NB4 (cell line): ENCODE measurements around the gene SMYD1.

Experiments
- MYC ChIP-seq: IDR thresholded peaks from 2 replicates; pipeline ENCODE4 v1.6.1; 2011; ENCODE audit warnings: low read depth, low read length
- POLR2A ChIP-seq: IDR thresholded peaks from 2 replicates; pipeline ENCODE4 v1.6.1; 2011; ENCODE audit warnings: mild to moderate bottlenecking; ENCODE audit not compliant: insufficient read length; ENCODE audit errors: extremely low read depth
- TF ChIP-seq, protein P1 (sequence below): IDR thresholded peaks from one replicate; pipeline ENCODE4 v1.5.1; 2012; ENCODE audit warnings: low read depth, low read length
- TF ChIP-seq, protein P2 (sequence below): IDR thresholded peaks from 2 replicates; pipeline ENCODE4 v1.6.1; 2011; ENCODE audit warnings: low read depth, low read length

DNA sequence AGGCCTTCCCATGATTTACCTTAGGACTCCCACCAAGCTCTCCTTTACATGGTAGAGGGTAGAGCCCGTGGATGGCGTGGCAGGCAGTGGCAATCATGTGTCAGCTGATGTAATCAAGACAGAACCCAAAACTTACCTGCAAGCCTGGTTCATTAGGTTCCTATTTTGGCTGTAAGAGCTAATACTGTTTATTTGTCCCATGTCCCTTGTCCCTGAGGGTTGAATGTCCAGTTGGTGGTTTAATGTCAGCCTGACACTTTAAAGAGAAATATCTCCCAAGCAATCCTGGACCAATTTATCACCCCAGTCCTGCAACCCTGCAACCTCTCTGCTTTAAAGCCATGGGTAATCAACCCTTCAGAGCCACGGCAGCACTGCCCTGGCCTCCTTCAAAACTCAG is 66.2 kb downstream of the SMYD1 start:
- TF ChIP-seq, protein P1, sequence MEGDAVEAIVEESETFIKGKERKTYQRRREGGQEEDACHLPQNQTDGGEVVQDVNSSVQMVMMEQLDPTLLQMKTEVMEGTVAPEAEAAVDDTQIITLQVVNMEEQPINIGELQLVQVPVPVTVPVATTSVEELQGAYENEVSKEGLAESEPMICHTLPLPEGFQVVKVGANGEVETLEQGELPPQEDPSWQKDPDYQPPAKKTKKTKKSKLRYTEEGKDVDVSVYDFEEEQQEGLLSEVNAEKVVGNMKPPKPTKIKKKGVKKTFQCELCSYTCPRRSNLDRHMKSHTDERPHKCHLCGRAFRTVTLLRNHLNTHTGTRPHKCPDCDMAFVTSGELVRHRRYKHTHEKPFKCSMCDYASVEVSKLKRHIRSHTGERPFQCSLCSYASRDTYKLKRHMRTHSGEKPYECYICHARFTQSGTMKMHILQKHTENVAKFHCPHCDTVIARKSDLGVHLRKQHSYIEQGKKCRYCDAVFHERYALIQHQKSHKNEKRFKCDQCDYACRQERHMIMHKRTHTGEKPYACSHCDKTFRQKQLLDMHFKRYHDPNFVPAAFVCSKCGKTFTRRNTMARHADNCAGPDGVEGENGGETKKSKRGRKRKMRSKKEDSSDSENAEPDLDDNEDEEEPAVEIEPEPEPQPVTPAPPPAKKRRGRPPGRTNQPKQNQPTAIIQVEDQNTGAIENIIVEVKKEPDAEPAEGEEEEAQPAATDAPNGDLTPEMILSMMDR: no peak
- TF ChIP-seq POLR2A (no peak), MYC (no peak)
- TF ChIP-seq, protein P2, sequence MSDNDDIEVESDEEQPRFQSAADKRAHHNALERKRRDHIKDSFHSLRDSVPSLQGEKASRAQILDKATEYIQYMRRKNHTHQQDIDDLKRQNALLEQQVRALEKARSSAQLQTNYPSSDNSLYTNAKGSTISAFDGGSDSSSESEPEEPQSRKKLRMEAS: no peak
